B cell (primary cell): Measurements from ENCODE around the gene SEMA4D. TPM values are rescaled to one million over a fixed set of nuclear protein-coding genes. Genes with fewer than 3 reads are reported as not detected.
A peak's percentile ranks its signal among the peaks of the same experiment; 100 is the strongest.

Experiments
- ATAC-seq: fragments of 200-7000 bp; cut with Tn5 transposase; one replicate; pipeline ENCODE4 v1.10.0; 2021; ENCODE audit warnings: low read depth, mild to moderate bottlenecking, moderate number of reproducible peaks, moderate library complexity
- CTCF ChIA-PET: fragments of 350-600 bp; sonication (Branson Sonifier 250); formaldehyde crosslinking; loops from one replicate; lab custom pipeline; 2021; ENCODE audit warnings: antibody characterized with exemption, inconsistent platforms; lab: Charles Lee
- POLR2A ChIA-PET: fragments of 350-600 bp; sonication (Branson Sonifier 250); formaldehyde crosslinking; loops from one replicate; lab custom pipeline; 2021; ENCODE audit warnings: antibody characterized with exemption; lab: Charles Lee
- DNase-seq: peaks from one replicate; pipeline ENCODE4 v3.0.0; 2013
- H2AFZ ChIP-seq: 2 replicates; pipeline ENCODE4 v1.6.1; 2012; ENCODE audit warnings: mild to moderate bottlenecking, low read depth, low read length; ENCODE audit not compliant: insufficient read depth, poor library complexity, severe bottlenecking
- H3K27ac ChIP-seq, 2 donors: 1 replicate in 1 of 2; 2 replicates in 1 of 2; pipeline ENCODE4 v1.5.1; 2012 to 2013; ENCODE audit warnings: low read length in 2 of 2, mild to moderate bottlenecking in 2 of 2, moderate library complexity in 1 of 2
- H3K27me3 ChIP-seq, 4 experiments: fragments of 200-600 bp in 1 of 4; sonication (generic) in 1 of 4; replicated peaks in 1 of 4; 1 replicate in 2 of 4; 2 replicates in 2 of 4; pipeline versions ENCODE4 v1.6.1 to v1.7.0; 2013 to 2016; ENCODE audit warnings: low read length in 3 of 4, mild to moderate bottlenecking in 2 of 4, mixed read lengths in 1 of 4, moderate library complexity in 1 of 4; ENCODE audit not compliant: insufficient read depth in 4 of 4, control insufficient read depth in 3 of 4; ENCODE audit errors: control extremely low read depth in 1 of 4
- H3K36me3 ChIP-seq, 2 experiments: replicated peaks in 1 of 2; 1 replicate in 1 of 2; 2 replicates in 1 of 2; pipeline versions ENCODE4 v1.6.1 to v1.7.1; 2013; ENCODE audit warnings: low read length in 1 of 2; ENCODE audit not compliant: insufficient read depth in 2 of 2, control insufficient read depth in 1 of 2; ENCODE audit errors: control extremely low read depth in 1 of 2, extremely low read depth in 1 of 2
- H3K4me1 ChIP-seq, 2 donors: fragments of 200-600 bp in 1 of 2; sonication (generic) in 1 of 2; 1 replicate in 1 of 2; 2 replicates in 1 of 2; pipeline versions ENCODE4 v1.5.1 to v1.6.1; 2013 to 2017; ENCODE audit warnings: low read length in 2 of 2; ENCODE audit not compliant: control insufficient read depth in 2 of 2, insufficient read depth in 2 of 2
- H3K4me2 ChIP-seq: replicated peaks from 2 replicates; pipeline ENCODE3; 2012; ENCODE audit warnings: mild to moderate bottlenecking, low read depth, low read length; ENCODE audit not compliant: poor library complexity, severe bottlenecking
- H3K4me3 ChIP-seq, 5 experiments: fragments of 200-600 bp in 1 of 5; sonication (generic) in 1 of 5; 1 replicate in 3 of 5; 2 replicates in 2 of 5; pipeline versions ENCODE4 v1.5.1 to v1.7.0; 2011 to 2016; ENCODE audit warnings: low read length in 4 of 5, mild to moderate bottlenecking in 4 of 5, low read depth in 2 of 5, control low read depth in 1 of 5, moderate library complexity in 1 of 5; ENCODE audit not compliant: insufficient read depth in 1 of 5; ENCODE audit errors: control extremely low read depth in 1 of 5, extremely low read depth in 1 of 5
- H3K79me2 ChIP-seq: fragments of 200-600 bp; sonication (generic); one replicate; pipeline ENCODE4 v1.6.0; 2016; ENCODE audit warnings: low read length; ENCODE audit not compliant: control insufficient read depth, insufficient read depth
- H3K9ac ChIP-seq: fragments of 200-600 bp; sonication (generic); 2 replicates; pipeline ENCODE4 v1.6.1; 2017; ENCODE audit warnings: mild to moderate bottlenecking, low read length, moderate library complexity
- H3K9me3 ChIP-seq, 3 donors: one replicate each; pipeline versions ENCODE4 v1.6.1 to v1.7.1; 2013; ENCODE audit warnings: low read length in 2 of 3; ENCODE audit not compliant: control insufficient read depth in 2 of 3, insufficient read depth in 1 of 3; ENCODE audit errors: control extremely low read depth in 1 of 3
- H4K20me1 ChIP-seq: 2 replicates; pipeline ENCODE4 v1.6.0; 2012; ENCODE audit warnings: mild to moderate bottlenecking, low read length; ENCODE audit not compliant: insufficient read depth, control insufficient read depth, poor library complexity, severe bottlenecking
- H3K27ac Mint-ChIP-seq: one replicate; pipeline ENCODE4 v1.8.0; 2021; ENCODE audit warnings: mixed read lengths
- H3K27me3 Mint-ChIP-seq: one replicate; pipeline ENCODE4 v1.8.0; 2021; ENCODE audit warnings: mixed read lengths
- H3K4me1 Mint-ChIP-seq: one replicate; pipeline ENCODE4 v1.8.0; 2021; ENCODE audit warnings: mixed read lengths
- H3K4me3 Mint-ChIP-seq: one replicate; pipeline ENCODE4 v1.8.0; 2021; ENCODE audit warnings: mixed read lengths
- H3K9me3 Mint-ChIP-seq: one replicate; pipeline ENCODE4 v1.8.0; 2022; ENCODE audit warnings: mixed read lengths; ENCODE audit not compliant: insufficient read depth
- EZH2 ChIP-seq: IDR thresholded peaks from 2 replicates; pipeline ENCODE4 v1.6.1; 2012; ENCODE audit warnings: borderline replicate concordance, low read depth, mild to moderate bottlenecking, moderate library complexity, low read length; ENCODE audit not compliant: insufficient read depth, poor library complexity, severe bottlenecking
- WGBS: methylation state at CpG from one replicate; pipeline ENCODE4 v1.1.5; 2013; ENCODE audit warnings: missing lambda C conversion rate; ENCODE audit not compliant: insufficient coverage; 5-methylcytosine and 5-hydroxymethylcytosine counted together
- intact Hi-C: fragments of 100-400 bp; cut with micrococcal nuclease; formaldehyde crosslinking; loops from one replicate; pipeline ENCODE4 v1.10.0; 2022
- polyA plus RNA-seq: library from polyadenylated mRNA; depleted of rRNA; stranded (reverse); fragments of >200 nt; gene quantifications from 2 replicates; pipeline ENCODE4 v1.2.3, GENCODE V29; 2012
- total RNA-seq, 2 donors: library from RNA; stranded (reverse); fragments of 120-200 nt in 1 of 2; gene quantifications; 1 replicate in 1 of 2; 2 replicates in 1 of 2; pipeline versions ENCODE4 v1.2.3 to v1.2.4, GENCODE V29; 2013 to 2022
- TF ChIP-seq, protein P1 (sequence below): fragments of 200-600 bp; IDR thresholded peaks from one replicate; pipeline ENCODE4 v1.8.0; 2022; ENCODE audit warnings: antibody characterized with exemption, mild to moderate bottlenecking

The SEMA4D gene
- total and polyA plus RNA-seq, 2 donors (not counting 1 experiment from before 2014, with no cell fraction given): 53.6 to 231 TPM

DNA sequence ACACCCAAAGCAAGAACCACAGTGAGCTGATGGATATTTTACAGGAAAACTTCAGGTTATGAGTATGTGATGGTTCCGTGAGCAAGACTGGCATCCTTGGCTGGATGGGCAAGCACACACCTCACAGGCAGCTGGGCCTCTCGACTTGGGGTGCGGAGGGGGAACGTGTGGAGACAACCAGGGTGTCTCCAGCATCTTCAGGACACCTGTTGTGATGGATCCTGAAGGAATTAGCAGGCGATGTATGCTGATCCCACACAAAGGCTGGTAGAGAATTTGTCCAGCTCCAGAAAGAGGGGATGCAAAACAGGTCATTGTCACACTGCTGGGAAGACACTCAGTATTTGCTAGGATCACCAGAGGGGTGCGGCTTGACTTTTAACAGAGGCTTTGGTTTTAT lies 136.9 kb downstream of the SEMA4D start:
- H4K20me1 ChIP-seq: peaks cover 7% of the 10 kb centered on the region
- ATAC-seq (no peak), DNase-seq (no peak)
- H3K9ac ChIP-seq: no peak overlapping the region
- H3K27ac Mint-ChIP-seq: no peak overlapping the region
- H3K79me2 ChIP-seq: no peaks in the 10 kb centered on the region
- no peak overlapping the region for H3K27ac ChIP-seq
- no peaks in the 10 kb centered on the region for H3K4me1 Mint-ChIP-seq
- WGBS: 100% methylated on average over 6 of the region's 6 CpGs
- H3K9me3 Mint-ChIP-seq: no peaks in the 10 kb centered on the region
- no peak overlapping the region for H3K4me3 Mint-ChIP-seq
- POLR2A ChIA-PET: no interaction called here
- no peak overlapping the region for H3K4me2 ChIP-seq
- intact Hi-C loops: no loop called here
- no peak overlapping the region for H2AFZ ChIP-seq
- CTCF ChIA-PET: interaction anchor here (3.1 kb wide), 1 partner anchor 188 kb away, joined by 13 read pairs; no protein-coding TSS in a partner anchor
- no peak overlapping the region for H3K4me3 ChIP-seq
- H3K9me3 ChIP-seq: no peaks in the 10 kb centered on the region
- H3K4me1 ChIP-seq: no peaks in the 10 kb centered on the region
- H3K27me3 Mint-ChIP-seq: no peaks in the 10 kb centered on the region
- TF ChIP-seq EZH2: no peak
- TF ChIP-seq, protein P1, sequence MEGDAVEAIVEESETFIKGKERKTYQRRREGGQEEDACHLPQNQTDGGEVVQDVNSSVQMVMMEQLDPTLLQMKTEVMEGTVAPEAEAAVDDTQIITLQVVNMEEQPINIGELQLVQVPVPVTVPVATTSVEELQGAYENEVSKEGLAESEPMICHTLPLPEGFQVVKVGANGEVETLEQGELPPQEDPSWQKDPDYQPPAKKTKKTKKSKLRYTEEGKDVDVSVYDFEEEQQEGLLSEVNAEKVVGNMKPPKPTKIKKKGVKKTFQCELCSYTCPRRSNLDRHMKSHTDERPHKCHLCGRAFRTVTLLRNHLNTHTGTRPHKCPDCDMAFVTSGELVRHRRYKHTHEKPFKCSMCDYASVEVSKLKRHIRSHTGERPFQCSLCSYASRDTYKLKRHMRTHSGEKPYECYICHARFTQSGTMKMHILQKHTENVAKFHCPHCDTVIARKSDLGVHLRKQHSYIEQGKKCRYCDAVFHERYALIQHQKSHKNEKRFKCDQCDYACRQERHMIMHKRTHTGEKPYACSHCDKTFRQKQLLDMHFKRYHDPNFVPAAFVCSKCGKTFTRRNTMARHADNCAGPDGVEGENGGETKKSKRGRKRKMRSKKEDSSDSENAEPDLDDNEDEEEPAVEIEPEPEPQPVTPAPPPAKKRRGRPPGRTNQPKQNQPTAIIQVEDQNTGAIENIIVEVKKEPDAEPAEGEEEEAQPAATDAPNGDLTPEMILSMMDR: no peak
- no peaks in the 10 kb centered on the region for H3K27me3 ChIP-seq
- H3K36me3 ChIP-seq: peaks cover 4 to 70% of the 10 kb centered on the region in 2 experiments

DNA sequence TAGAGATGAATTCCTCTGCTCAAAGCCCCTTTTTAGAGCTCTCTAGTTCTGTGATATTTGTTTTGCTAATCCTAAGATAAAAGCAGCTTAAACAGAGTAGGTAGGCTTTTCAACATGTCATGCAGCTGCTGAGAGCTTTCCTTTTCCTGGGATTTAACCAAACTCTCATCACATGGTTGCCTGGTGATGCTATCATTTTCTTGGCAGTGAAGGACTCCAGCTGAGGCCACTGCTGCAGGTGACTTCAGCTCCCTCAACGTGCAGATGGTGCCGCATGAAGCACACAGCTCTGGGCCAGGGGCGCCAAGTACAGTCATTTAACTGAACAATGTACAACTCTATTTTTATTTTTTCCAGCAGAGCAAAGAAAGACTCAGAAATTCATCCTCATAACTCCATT lies 137.4 kb downstream of the SEMA4D start:
- no peak overlapping the region for H3K4me3 Mint-ChIP-seq
- CTCF ChIA-PET: interaction anchor here (0.7 to 3.1 kb wide), 2 partner anchors 135 to 189 kb away, joined by 3 to 13 read pairs; no protein-coding TSS in a partner anchor

More for the DNA sequence above, 137.4 kb downstream of the SEMA4D start:
- Histone ChIP-seq H3K9me3 (no peaks in the 10 kb centered on the region), H3K9ac (no peak overlapping the region), H2AFZ (no peak overlapping the region), H3K4me3 (no peak overlapping the region), H4K20me1 (peaks cover 12% of the 10 kb centered on the region), H3K4me2 (no peak overlapping the region), H3K27ac (no peak overlapping the region), H3K27me3 (no peaks in the 10 kb centered on the region), H3K36me3 (peaks cover 4 to 70% of the 10 kb centered on the region in 2 experiments), H3K79me2 (no peaks in the 10 kb centered on the region), H3K4me1 (no peaks in the 10 kb centered on the region)
- no peaks in the 10 kb centered on the region for H3K9me3 Mint-ChIP-seq
- intact Hi-C loops: no loop called here
- WGBS: 60% methylated on average over 1 of the region's 3 CpGs
- TF ChIP-seq EZH2: no peak
- TF ChIP-seq, protein P1: no peak
- H3K27me3 Mint-ChIP-seq: no peaks in the 10 kb centered on the region
- no peaks in the 10 kb centered on the region for H3K4me1 Mint-ChIP-seq
- H3K27ac Mint-ChIP-seq: peak overlapping the region; percentile 60
- ATAC-seq: no peak
- POLR2A ChIA-PET: no interaction called here
- DNase-seq: no peak
